Lung (tissue), 12 donors: ENCODE measurements around the gene KIAA1217. TPM values are rescaled to one million over a fixed set of nuclear protein-coding genes. Genes with fewer than 3 reads are reported as not detected.

Source experiments
- ATAC-seq: fragments of 200-7000 bp; cut with Tn5 transposase; one replicate; pipeline ENCODE4 v1.9.1; 2020; ENCODE audit warnings: moderate number of reproducible peaks; ENCODE audit not compliant: insufficient read depth, low FRiP score
- DNase-seq, 3 donors: peaks; one replicate each; pipeline ENCODE4 v3.0.0-alpha.2; 2013 to 2017
- H3K27ac ChIP-seq, 2 donors: one replicate each; pipeline ENCODE4 v1.5.1; 2013; ENCODE audit warnings: mild to moderate bottlenecking in 2 of 2, moderate library complexity in 2 of 2, control low read depth in 1 of 2, inconsistent platforms in 1 of 2, low read depth in 1 of 2, low read length in 1 of 2
- H3K27me3 ChIP-seq, 3 donors: one replicate each; pipeline ENCODE4 v1.5.1; 2013; ENCODE audit warnings: low read length in 2 of 3; ENCODE audit not compliant: control insufficient read depth in 3 of 3, insufficient read depth in 3 of 3
- H3K36me3 ChIP-seq, 4 donors: one replicate each; pipeline ENCODE4 v1.5.1; 2013; ENCODE audit warnings: low read length in 4 of 4, mild to moderate bottlenecking in 1 of 4, moderate library complexity in 1 of 4; ENCODE audit not compliant: control insufficient read depth in 4 of 4, insufficient read depth in 4 of 4
- H3K4me1 ChIP-seq, 5 donors: one replicate each; pipeline ENCODE4 v1.5.1; 2013; ENCODE audit warnings: low read length in 5 of 5, mild to moderate bottlenecking in 2 of 5, moderate library complexity in 1 of 5; ENCODE audit not compliant: control insufficient read depth in 5 of 5, insufficient read depth in 5 of 5
- H3K4me3 ChIP-seq: one replicate; pipeline ENCODE4 v1.5.1; 2013; ENCODE audit warnings: mild to moderate bottlenecking, control low read depth, moderate library complexity
- H3K9ac ChIP-seq, 2 donors: one replicate each; pipeline ENCODE4 v1.5.1; 2013; ENCODE audit warnings: low read length in 2 of 2, control low read depth in 1 of 2; ENCODE audit not compliant: insufficient read depth in 1 of 2
- H3K9me3 ChIP-seq, 4 donors: one replicate each; pipeline ENCODE4 v1.5.1; 2013; ENCODE audit warnings: low read length in 3 of 4, mild to moderate bottlenecking in 1 of 4, moderate library complexity in 1 of 4; ENCODE audit not compliant: control insufficient read depth in 4 of 4, insufficient read depth in 3 of 4
- CTCF ChIP-seq: IDR thresholded peaks from 2 replicates; pipeline ENCODE4 v1.5.1; 2012; ENCODE audit warnings: mild to moderate bottlenecking; ENCODE audit errors: control extremely low read depth, extremely low read depth
- WGBS, 2 donors: extraction: QIAGEN DNeasy Blood & Tissue Kit; methylation state at CpG; one replicate each; pipeline ENCODE4 v1.1.7; 2013; 5-methylcytosine and 5-hydroxymethylcytosine counted together
- polyA plus RNA-seq, 2 donors: library from polyadenylated mRNA; stranded (reverse); fragments of 200-250 nt; gene quantifications; one replicate each; pipeline ENCODE4 v1.2.1, GENCODE V29; 2013
- total RNA-seq, 2 donors: library from RNA; depleted of rRNA in 1 of 2; stranded (reverse); fragments of >200 nt in 1 of 2; gene quantifications; one replicate each; pipeline ENCODE4 v1.2.1, GENCODE V29; 2014 to 2021
- donor health status: control.
- donor health status: control.
- donor health status: Bipolar disorder and iron deficiency.
- donor health status: healthy.
- donor health status: DM: yes; HTN: yes; CAD: no.

KIAA1217 gene
- total and polyA plus RNA-seq, 4 donors = 5.5 to 58.6 (median 24.1) TPM

- no peak for ATAC-seq
- Histone ChIP-seq H3K27ac (no peak overlapping the region), H3K36me3 (no peaks in the 10 kb centered on the region), H3K9ac (no peak overlapping the region), H3K27me3 (no peaks in the 10 kb centered on the region), H3K4me1 (no peaks in the 10 kb centered on the region), H3K4me3 (no peak overlapping the region), H3K9me3 (no peaks in the 10 kb centered on the region)
- 88 to 91% methylated on average over 12 of the region's 12 CpGs for WGBS, 2 donors
- TF ChIP-seq CTCF = no peak
- DNase-seq = no peak
These were observed 198.0 kb downstream of the KIAA1217 start for GRCh38 chr10:24406809-24407483.

- H3K4me3 ChIP-seq = no peak overlapping the region
- no peak overlapping the region for H3K9ac ChIP-seq
- H3K36me3 ChIP-seq = no peaks in the 10 kb centered on the region
- H3K9me3 ChIP-seq = no peaks in the 10 kb centered on the region
- no peak overlapping the region for H3K27ac ChIP-seq
- H3K27me3 ChIP-seq = no peaks in the 10 kb centered on the region
- ATAC-seq (no peak), DNase-seq (no peak)
- no peak for TF ChIP-seq CTCF
- H3K4me1 ChIP-seq = no peaks in the 10 kb centered on the region
These were observed 199.0 kb downstream of the KIAA1217 start for GRCh38 chr10:24407928-24408327.

- 87 to 89% methylated on average over 2 of the region's 2 CpGs for WGBS, 2 donors
- ATAC-seq (no peak), DNase-seq (no peak)
These were observed 199.4 kb downstream of the KIAA1217 start for GRCh38 chr10:24408365-24408764.

More at GRCh38 chr10:24408365-24408764, 199.4 kb downstream of the KIAA1217 start:
- Histone ChIP-seq H3K4me3 (no peak overlapping the region), H3K9me3 (peaks cover 0 to under 1% (median 0%) of the 10 kb centered on the region in 4 donors), H3K27me3 (no peaks in the 10 kb centered on the region), H3K36me3 (no peaks in the 10 kb centered on the region), H3K9ac (no peak overlapping the region), H3K27ac (no peak overlapping the region), H3K4me1 (no peaks in the 10 kb centered on the region)
- no peak for TF ChIP-seq CTCF
